Mucosa of stomach (tissue), 1 donor: ENCODE data around the gene CMAS.
"Not testable (repeated sequence)": the region's sequence is repeated elsewhere in the genome, so short reads cannot be mapped to it uniquely, and the experiment has no call there.

Source experiments
- H3K27me3 ChIP-seq: one replicate; pipeline ENCODE4 v1.7.0; 2013; ENCODE audit warnings: mild to moderate bottlenecking, low read length; ENCODE audit not compliant: control insufficient read depth, insufficient read depth
- H3K36me3 ChIP-seq: one replicate; pipeline ENCODE4 v1.7.0; 2013; ENCODE audit warnings: low read length; ENCODE audit not compliant: control insufficient read depth, insufficient read depth
- H3K4me1 ChIP-seq: one replicate; pipeline ENCODE4 v1.7.0; 2013; ENCODE audit warnings: mild to moderate bottlenecking, low read length; ENCODE audit not compliant: control insufficient read depth, insufficient read depth
- H3K4me3 ChIP-seq: one replicate; pipeline ENCODE4 v1.7.0; 2013; ENCODE audit warnings: low read length
- H3K9ac ChIP-seq: one replicate; pipeline ENCODE4 v1.7.0; 2013; ENCODE audit warnings: mild to moderate bottlenecking, low read length, moderate library complexity
- H3K9me3 ChIP-seq: one replicate; pipeline ENCODE4 v1.7.0; 2013; ENCODE audit warnings: mild to moderate bottlenecking, low read length, moderate library complexity; ENCODE audit not compliant: control insufficient read depth
- donor health status: Pancreatic carcinoma.

CMAS gene

DNA sequence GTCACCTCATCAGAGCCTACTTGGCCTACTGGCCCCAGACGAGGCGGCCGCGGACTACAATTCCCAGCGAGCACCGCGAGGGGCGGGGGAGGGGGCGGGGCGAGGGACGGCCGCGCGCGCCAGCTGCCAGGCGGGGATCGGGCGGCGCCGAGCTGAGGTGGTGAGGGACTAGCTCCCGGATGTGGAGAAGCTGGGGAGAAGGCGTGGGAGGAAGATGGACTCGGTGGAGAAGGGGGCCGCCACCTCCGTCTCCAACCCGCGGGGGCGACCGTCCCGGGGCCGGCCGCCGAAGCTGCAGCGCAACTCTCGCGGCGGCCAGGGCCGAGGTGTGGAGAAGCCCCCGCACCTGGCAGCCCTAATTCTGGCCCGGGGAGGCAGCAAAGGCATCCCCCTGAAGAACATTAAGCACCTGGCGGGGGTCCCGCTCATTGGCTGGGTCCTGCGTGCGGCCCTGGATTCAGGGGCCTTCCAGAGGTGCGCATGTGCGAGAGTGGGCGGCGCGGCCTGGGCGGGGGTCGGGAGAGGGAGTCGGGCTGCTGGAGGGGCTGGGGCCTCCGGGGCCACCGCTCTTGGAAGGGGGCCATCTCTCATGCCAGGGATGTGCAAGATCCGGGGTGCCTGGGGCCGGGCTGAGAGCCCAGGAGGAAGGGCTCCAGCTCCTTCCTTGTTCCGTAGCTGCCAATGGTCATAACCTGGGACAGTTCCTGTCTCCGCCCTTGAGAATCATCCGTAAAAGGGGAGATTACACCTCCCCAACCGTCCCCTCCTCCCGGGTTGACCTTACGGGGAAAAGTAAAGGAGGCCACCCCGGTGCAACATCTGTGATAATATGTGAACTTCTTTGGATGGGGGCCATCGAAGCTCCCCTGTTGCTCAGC is at the start of gene CMAS:
TSS of gene CMAS (plus strand) at position 129 of the 878 bp plus-strand sequence. CDS start at position 215, 86 bp downstream.
- peak within 1 kb of the TSS; percentile 58 for H3K4me3 ChIP-seq
- no peaks in the 10 kb centered on the region for H3K9me3 ChIP-seq
- H3K9ac ChIP-seq: peak within 1 kb of the TSS; percentile 95
- H3K27me3 ChIP-seq: no peaks in the 10 kb centered on the region
- peaks cover 28% of the 10 kb centered on the region for H3K4me1 ChIP-seq
- no peaks in the 10 kb centered on the region for H3K36me3 ChIP-seq

GRCh38 chr12:21998295-21998694 is 47.7 kb upstream of the CMAS start:
- Histone ChIP-seq H3K9me3 (no peaks in the 10 kb centered on the region), H3K4me1 (no peaks in the 10 kb centered on the region), H3K9ac (no peak overlapping the region), H3K27me3 (no peaks in the 10 kb centered on the region), H3K4me3 (no peak overlapping the region), H3K36me3 (no peaks in the 10 kb centered on the region)

GRCh38 chr12:21998782-21999181 is 47.2 kb upstream of the CMAS start:
- H3K27me3 ChIP-seq: no peaks in the 10 kb centered on the region

DNA sequence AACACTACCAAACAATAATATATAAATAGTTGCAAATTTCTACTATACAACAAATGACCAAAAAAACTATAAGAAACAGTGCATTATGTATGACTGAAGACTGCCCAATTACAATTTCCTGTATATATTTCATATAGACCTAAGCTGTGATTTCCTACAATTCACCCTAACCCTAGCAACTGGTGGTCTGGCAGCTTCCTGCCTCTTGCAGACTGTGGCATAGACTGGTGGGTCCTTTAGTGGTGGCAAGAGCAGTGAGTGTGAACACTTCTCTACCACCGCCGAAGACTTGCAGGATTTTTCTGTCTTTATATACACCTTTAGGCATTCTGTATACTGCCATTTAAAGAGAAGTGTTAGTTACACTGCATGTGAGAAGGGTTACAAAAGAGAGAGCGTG is 43.6 kb upstream of the CMAS start:
- Histone ChIP-seq H3K4me3 (no peak overlapping the region), H3K9ac (no peak overlapping the region)

More at GRCh38 chr12:21998782-21999181, 47.2 kb upstream of the CMAS start:
- H3K9ac ChIP-seq: no peak overlapping the region
- H3K4me3 ChIP-seq: no peak overlapping the region
- H3K36me3 ChIP-seq: no peaks in the 10 kb centered on the region
- no peaks in the 10 kb centered on the region for H3K4me1 ChIP-seq
- H3K9me3 ChIP-seq: no peaks in the 10 kb centered on the region

DNA sequence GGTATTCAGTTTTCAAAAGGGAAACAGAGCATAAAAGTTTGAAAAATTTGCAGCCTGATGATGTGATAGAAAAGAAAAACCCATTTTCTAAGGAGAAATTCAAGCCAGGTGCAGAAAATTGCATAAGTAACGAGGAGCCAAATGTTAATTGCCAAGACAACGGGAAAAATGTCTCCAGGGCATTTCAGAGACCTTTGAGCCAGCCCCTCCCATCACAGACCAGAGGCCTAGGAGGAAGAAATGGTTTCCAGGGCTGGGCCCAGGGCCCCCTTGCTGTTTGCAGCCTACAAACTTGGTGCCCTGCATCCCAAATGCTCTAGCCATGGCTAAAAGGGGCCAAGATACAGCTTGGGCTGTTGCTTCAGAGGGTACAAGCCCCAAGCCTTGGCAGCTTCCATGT is 38.2 kb upstream of the CMAS start:
- H3K27me3 ChIP-seq, H3K36me3 ChIP-seq, H3K9ac ChIP-seq, H3K4me1 ChIP-seq, H3K9me3 ChIP-seq, H3K4me3 ChIP-seq: not testable (repeated sequence)

More for the DNA sequence above, 43.6 kb upstream of the CMAS start:
- no peaks in the 10 kb centered on the region for H3K4me1 ChIP-seq
- H3K36me3 ChIP-seq: no peaks in the 10 kb centered on the region
- no peaks in the 10 kb centered on the region for H3K9me3 ChIP-seq
- no peaks in the 10 kb centered on the region for H3K27me3 ChIP-seq

- no peak overlapping the region for H3K4me3 ChIP-seq
- H3K36me3 ChIP-seq: no peaks in the 10 kb centered on the region
- no peaks in the 10 kb centered on the region for H3K9me3 ChIP-seq
- no peaks in the 10 kb centered on the region for H3K27me3 ChIP-seq
- no peaks in the 10 kb centered on the region for H3K4me1 ChIP-seq
- H3K9ac ChIP-seq: no peak overlapping the region
Observed at GRCh38 chr12:22008196-22008595, 37.8 kb upstream of the CMAS start.

GRCh38 chr12:22014041-22014782 is 31.8 kb upstream of the CMAS start:
- no peaks in the 10 kb centered on the region for H3K9me3 ChIP-seq
- H3K4me3 ChIP-seq: no peak overlapping the region
- H3K36me3 ChIP-seq: no peaks in the 10 kb centered on the region
- H3K9ac ChIP-seq: no peak overlapping the region
- H3K27me3 ChIP-seq: peaks cover 4% of the 10 kb centered on the region
- H3K4me1 ChIP-seq: no peaks in the 10 kb centered on the region

DNA sequence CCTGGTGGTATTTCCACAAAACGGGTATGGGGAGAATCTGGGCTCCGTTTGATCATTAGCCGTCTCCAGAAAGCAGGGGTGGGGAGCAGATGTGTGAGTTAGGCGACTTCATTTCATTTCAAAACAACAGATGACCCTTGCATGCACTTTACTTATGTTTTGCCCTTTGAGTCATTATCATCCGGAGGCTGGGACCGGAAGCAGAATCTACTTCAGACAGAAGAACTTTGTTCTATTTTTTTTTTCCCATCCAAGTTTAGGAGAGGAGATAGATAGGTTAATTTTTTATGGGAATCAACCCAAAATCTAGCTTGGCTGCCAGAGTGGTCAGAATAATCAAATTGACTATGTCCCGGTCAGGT is 31.3 kb upstream of the CMAS start:
- Histone ChIP-seq H3K36me3 (no peaks in the 10 kb centered on the region), H3K9me3 (no peaks in the 10 kb centered on the region), H3K27me3 (peaks cover 4% of the 10 kb centered on the region), H3K4me3 (no peak overlapping the region), H3K9ac (no peak overlapping the region), H3K4me1 (no peaks in the 10 kb centered on the region)

DNA sequence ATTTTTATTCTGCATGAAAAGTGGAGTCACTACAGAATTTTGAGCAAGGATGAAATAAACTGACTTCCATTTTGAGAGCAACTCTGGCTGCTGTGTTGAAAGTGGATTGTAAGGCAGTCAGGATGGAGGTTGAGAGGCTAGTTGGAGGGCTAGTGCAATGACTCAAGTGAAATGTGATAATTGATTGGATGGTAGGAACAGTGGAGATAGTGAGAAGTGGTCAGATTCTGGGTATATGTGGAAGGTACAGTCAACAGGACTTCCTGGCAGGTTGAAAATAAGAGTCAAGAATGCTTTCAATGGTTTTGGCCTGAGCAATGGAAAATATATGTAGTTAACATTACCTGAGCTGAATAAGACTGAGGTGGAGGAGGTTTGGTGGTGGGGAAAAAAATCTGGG is 29.0 kb upstream of the CMAS start:
- H3K27me3 ChIP-seq: peaks cover 4% of the 10 kb centered on the region
- H3K36me3 ChIP-seq: no peaks in the 10 kb centered on the region
- H3K9me3 ChIP-seq: no peaks in the 10 kb centered on the region
- H3K4me3 ChIP-seq: no peak overlapping the region
- H3K9ac ChIP-seq: no peak overlapping the region
- H3K4me1 ChIP-seq: no peaks in the 10 kb centered on the region

GRCh38 chr12:22018860-22019259 is 27.2 kb upstream of the CMAS start:
- no peaks in the 10 kb centered on the region for H3K36me3 ChIP-seq

GRCh38 chr12:22023489-22023888 is 22.5 kb upstream of the CMAS start:
- H3K9ac ChIP-seq, H3K9me3 ChIP-seq, H3K4me1 ChIP-seq, H3K36me3 ChIP-seq, H3K27me3 ChIP-seq, H3K4me3 ChIP-seq: not testable (repeated sequence)

More at GRCh38 chr12:22018860-22019259, 27.2 kb upstream of the CMAS start:
- Histone ChIP-seq H3K27me3 (peaks cover 4% of the 10 kb centered on the region), H3K9me3 (no peaks in the 10 kb centered on the region), H3K4me1 (no peaks in the 10 kb centered on the region), H3K4me3 (no peak overlapping the region), H3K9ac (no peak overlapping the region)

DNA sequence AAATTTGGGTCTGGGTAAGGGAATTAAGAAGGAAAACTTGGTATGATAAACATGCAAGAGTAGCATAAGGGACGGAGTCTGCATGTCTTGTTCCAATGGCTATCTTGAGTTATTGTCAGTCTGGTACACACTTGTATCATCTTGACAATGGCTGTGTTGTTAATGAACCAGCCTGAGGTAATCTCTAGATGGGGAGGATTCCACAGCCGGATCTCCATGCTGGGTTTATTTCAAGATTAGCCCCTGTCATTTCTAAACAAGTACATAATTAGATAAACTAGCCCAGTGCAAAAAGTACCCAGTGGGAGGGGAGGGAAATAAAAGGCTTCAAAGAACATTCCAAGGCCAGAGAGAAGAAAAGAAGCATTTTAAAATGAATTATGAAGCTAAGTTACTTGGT is 16.5 kb upstream of the CMAS start:
- no peak overlapping the region for H3K9ac ChIP-seq
- H3K4me3 ChIP-seq: no peak overlapping the region
- no peaks in the 10 kb centered on the region for H3K27me3 ChIP-seq
- no peaks in the 10 kb centered on the region for H3K4me1 ChIP-seq
- H3K36me3 ChIP-seq: no peaks in the 10 kb centered on the region
- no peaks in the 10 kb centered on the region for H3K9me3 ChIP-seq
